HS-5 (cell line): ENCODE measurements around the gene USF3.

Experiments
- DNase-seq: peaks from one replicate; pipeline ENCODE4 v3.0.0-alpha.2; 2012; ENCODE audit warnings: low read depth

Gene USF3

DNA sequence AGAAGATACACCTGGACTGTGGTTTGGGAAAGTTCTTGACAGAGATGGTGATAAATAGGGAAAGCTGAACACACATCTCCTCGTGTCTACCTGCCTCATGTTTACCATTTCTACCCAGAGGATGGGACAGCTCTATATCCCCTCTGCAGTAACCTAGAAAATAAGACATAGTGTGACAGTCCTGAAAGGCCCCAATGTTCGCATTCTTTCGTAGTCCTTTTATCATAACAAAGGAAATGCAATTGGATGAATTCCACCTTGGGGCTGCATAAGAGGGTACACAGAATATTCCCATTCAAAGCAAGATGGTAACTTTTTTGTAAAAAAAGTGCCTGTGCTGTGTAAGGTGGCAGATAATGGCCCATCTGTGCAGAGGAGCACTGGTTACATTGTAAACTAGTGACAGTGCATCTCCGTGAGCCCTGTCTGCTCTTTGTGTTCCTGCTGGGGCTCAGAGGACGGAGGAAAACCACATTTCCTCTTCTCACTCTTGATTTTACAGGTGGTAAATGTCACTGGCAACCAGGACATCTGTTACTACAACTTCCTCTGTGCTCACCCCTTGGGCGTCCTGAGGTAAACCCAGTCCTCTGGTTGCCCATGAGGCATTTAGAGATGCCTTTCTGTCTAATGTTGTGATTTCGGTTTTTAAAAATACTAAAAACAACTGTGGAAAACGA, 89.8 kb downstream of the USF3 start:
- no peak for DNase-seq

DNA sequence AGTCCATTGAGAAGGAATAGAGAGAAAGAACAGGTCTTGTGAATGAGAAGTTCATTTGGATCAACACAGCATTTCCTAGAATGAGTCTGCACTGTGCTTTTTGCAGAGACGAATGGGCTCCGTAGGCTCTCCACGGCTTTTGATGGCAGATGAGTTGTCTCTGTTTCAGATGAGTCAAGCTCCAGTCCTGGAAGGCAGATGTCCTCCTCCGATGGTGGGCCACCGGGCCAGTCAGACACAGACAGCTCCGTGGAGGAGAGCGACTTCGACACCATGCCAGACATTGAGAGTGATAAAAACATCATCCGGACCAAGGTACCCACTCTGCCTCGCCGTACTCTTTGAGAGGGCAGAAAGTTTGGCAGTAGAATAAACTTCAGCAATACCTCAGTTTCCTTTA, 93.6 kb downstream of the USF3 start:
- no peak for DNase-seq

DNA sequence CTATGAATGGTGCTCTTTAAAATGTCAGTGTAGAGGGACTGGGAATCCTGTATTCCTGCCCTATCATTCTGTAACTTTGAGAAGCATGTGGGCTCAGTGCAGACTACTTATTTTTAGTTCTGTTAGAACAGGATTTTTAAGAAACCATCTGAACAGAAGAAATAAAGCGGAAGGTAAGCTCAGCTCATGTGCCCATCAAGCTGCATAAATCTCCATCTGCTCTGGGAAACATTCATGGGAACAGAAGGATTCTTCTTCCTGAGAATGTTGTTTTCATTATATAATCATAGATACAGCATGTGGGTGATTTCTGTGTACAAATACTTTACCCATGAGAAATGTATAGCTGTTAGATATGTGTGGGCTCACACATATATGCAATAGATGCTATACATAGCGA, 94.2 kb downstream of the USF3 start:
- no peak for DNase-seq

DNA sequence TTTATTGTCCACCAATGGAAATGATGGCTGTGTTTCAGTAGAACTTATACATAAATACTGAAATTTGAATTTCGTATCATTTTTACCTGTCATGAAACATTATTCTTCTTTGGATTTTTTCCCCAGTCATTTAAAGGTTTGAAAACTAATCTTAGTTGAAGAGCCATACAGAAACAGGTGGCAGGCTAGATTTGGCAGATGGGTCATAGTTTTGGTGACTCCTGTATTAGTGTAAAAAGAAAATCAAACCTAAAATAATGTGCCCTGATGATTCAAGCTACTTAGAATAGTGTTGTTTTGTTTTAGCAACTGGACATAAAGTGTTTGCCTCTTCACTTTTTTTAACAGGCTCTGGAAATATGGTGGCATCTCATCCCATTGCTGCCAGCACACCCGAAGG, 95.2 kb downstream of the USF3 start:
- no peak for DNase-seq

DNA sequence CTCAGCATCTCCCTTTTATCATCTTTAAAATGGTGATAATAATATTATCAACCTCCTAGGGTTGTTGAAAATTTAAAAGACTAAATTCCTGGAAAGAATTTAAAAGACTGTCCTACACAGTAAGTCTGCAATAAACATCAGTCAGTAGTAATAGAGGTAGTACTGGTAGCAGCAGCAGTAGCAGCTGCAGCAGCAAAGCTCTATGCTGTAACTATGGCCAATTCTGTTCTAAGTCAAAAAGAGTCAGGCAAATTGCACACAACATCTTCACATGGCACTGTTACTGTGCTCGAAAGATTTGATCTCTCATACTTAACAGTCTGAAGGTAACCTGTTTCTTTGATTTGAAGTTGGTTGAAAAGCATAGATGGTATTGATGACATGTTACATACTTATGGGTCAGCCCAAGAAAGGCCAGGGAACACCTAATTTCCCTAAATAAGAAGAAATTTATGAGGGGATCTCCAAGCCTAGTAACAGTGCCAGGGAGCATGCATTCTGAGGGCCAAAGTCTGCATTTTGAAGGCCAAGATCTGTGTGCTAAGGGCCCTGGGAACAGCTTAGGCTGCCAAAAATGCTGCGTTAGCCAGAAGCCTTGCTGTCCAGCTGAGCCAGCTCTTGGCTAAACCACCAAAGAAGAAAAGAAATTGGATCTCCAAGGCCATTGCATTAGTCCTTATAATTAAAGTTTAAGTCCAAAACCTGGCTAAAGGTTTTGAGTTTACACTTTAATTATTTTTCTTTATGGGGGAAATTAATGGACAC, 95.8 kb downstream of the USF3 start:
- no peak for DNase-seq
